Measurements from ENCODE around the gene TRIM47.

The TRIM47 gene

GRCh38 chr17:75828076-75828400 is 50.3 kb downstream of the TRIM47 start:
- DNase-seq = no peak

GRCh38 chr17:75827308-75828075 is 50.9 kb downstream of the TRIM47 start:
- DNase-seq = peak; percentile 89

GRCh38 chr17:75826561-75827307 is 51.6 kb downstream of the TRIM47 start:
- no peak for DNase-seq

GRCh38 chr17:75825748-75826370 is 52.5 kb downstream of the TRIM47 start:
- DNase-seq = no peak

GRCh38 chr17:75825149-75825552 is 53.2 kb downstream of the TRIM47 start:
- DNase-seq = no peak

GRCh38 chr17:75824666-75825065 is 53.7 kb downstream of the TRIM47 start:
- no peak for DNase-seq

All from 8988T (cell line).